Skeletal muscle cell (primary cell): ENCODE measurements around the gene FOXJ3.

Source experiments
- DNase-seq: peaks from one replicate; pipeline ENCODE4 v3.0.0-alpha.2; 2010; ENCODE audit warnings: low read depth
- H3K4me3 ChIP-seq: 2 replicates; pipeline ENCODE4 v1.5.1; 2011; ENCODE audit warnings: low read depth, mild to moderate bottlenecking, control low read depth, low read length, moderate library complexity

Gene FOXJ3

GRCh38 chr1:42176902-42177519, 158.0 kb downstream of the FOXJ3 start:
- DNase-seq = no peak
- no peak overlapping the region for H3K4me3 ChIP-seq

GRCh38 chr1:42175314-42176054, 159.6 kb downstream of the FOXJ3 start:
- no peak overlapping the region for H3K4me3 ChIP-seq
- no peak for DNase-seq

GRCh38 chr1:42173961-42174735, 160.9 kb downstream of the FOXJ3 start:
- no peak overlapping the region for H3K4me3 ChIP-seq
- no peak for DNase-seq

GRCh38 chr1:42173155-42173933, 161.7 kb downstream of the FOXJ3 start:
- no peak for DNase-seq
- no peak overlapping the region for H3K4me3 ChIP-seq

DNA sequence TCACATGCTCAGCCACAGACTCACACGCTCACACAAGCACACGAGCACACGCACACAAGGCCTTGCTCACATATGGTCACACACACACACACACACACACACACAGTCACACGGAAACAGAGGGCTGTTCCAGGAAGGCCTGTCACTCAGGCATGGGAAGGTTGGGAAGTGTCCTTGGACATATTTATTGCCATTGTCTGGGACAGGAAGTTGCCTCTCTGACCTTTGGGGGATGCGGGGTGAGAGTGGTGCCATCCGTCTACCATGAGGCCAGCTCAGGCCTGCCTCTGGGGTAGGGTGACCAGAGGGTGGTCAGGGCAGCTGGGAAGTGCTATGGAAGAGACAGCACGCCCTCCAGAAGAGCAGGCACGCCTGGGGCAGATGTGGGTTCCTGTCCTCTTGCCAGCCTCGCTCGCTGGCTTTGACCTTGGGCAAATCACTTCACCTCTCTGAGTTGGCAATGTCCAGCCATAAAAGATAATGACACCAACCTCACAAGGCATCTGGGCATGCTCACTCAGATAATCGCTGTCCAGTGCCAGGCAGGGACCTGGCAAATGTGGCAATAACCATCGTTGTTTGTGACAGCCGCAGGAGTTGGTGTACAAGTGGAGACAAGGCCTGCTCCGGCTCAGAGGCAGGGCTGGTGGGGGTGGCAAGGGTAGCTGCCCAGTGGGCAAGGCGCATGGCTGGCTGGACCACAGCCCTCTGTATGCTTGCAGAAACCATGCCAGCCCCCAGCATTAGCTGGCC, 162.5 kb downstream of the FOXJ3 start:
- no peak overlapping the region for H3K4me3 ChIP-seq
- DNase-seq = no peak

DNA sequence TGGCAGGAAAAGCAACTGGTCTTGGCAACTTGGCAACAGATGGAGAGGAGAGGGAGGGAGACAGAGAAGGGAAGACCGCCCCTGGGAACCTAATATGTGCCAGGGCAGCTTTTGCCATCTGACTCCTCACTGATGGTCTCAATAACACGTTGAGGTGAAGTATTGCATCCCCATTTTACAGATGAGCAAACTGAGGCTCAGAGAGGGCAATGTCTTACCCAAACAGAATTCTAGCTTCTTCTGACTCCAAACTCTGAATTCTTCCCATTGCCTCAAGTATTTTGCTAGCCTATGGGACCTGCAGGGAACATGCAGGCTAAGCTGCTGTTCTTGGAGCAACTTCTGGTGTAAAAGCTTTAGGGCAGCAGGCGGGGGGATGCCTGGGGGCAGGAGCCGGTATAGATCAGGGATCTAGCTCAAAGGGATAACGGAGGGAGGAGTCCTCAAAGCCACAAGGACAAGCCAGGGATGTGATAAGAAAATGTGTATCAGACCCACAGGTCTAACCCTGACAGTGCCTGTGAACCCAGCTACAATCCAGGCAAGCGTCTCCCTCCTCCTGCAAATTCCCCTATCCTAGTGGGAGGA, 163.3 kb downstream of the FOXJ3 start:
- no peak for DNase-seq
- H3K4me3 ChIP-seq = no peak overlapping the region

GRCh38 chr1:42170779-42171621, 164.0 kb downstream of the FOXJ3 start:
- no peak overlapping the region for H3K4me3 ChIP-seq
- DNase-seq = no peak

DNA sequence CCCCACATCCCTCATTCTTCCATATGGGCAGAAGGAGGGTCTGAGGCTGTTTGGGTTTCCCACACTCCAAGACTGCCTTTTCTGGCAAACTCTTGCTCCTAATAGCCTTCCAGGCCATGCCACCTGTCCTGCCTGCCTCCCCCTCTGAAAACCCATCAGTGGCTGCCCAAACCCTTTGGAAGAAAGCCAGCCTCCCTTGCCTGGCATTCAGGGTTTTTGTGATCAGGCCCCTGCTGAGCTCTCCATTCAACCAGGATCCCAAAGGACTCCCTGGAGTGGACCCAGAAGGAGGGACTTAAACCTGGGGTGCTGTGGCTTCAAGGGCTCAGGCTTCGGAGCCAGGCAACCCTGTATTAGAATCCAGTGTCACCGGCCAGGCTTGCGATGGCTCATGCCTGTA, 166.3 kb downstream of the FOXJ3 start:
- no peak for DNase-seq
- no peak overlapping the region for H3K4me3 ChIP-seq

DNA sequence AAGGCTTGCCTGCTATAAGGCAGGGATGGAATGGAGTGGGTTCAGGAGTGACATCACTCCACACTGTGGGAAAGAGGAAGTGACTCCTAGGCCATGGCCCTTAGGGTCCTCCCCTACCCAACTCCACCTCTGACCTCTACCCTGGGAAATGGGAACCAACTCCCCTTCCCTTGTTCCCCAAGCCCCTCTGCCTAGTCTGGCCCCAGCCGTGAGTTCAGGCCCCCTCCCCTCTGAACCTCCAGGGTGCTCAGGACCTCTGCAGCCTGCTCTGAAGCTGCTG, 166.7 kb downstream of the FOXJ3 start:
- H3K4me3 ChIP-seq = no peak overlapping the region
- DNase-seq = no peak

DNA sequence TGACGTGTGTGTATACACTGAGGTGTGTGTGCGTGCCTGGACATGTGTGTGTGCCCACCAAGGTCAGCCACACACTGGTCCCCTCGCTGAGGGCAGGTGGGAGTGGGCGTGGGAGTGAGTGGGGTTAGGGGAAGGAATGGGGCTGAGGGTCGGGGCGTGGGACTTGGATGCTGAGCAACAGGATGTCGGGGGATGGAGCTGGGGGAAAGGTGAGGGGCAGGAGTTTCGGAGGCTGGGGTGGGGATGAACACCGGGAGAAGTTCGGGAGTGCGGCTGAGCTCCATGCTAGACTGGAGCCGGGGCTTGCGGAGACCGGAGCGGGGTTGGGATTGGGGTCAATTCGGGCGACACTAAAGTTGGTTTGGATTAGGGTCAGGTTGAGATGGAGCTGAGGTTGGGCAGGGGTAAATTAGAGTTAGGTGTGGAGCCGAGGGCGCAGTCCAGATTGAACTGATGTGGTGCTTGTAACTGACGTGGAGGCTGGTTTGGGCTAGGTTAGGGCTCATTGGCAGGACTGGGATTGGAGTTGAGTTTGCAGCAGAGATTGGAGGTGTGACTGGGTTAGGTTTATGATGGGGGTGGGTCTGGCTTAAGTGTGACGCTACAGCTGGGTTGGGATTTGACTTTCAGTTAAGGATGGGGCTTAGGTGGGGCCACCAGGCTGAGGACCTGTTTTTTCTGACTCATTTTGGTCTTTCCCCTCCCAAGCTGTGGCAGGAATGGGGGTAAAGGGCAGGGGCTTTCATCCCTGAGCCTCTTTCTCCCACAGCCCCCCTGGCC, 167.2 kb downstream of the FOXJ3 start:
- DNase-seq = no peak
- no peak overlapping the region for H3K4me3 ChIP-seq

DNA sequence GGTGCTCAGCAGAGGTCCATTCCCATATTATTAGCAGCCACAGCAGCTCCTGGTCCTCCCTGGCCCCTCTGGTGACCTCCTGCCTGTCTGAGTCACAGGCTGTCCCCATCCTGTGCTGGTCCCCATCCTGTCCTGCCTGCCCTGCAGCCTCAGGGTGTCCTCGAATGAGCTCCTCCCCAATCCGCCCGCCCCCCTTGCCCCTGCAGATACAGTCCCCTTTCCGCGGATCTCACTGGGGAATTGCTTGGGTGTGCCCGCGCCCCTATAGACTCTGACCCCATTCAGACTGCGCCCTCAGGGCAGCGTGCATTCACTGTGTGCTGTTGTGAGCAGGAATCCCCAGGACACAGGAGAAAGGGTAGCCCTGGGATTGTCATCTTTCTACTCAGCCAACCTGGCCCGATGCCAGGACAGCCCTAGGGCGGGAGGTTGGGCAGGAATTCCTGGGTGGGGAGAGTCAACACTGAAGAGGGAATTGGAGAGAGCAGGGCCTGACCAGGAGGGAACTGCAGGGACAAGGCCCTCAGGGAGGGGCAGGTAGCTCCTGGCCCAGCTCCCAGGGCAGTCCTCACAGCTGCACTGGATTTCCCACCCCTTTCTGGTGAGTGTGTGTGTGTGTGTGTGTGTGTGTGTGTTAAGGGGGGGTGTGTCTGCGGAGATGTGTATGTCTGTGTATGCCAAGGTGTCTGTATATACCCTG, 169.4 kb downstream of the FOXJ3 start:
- DNase-seq = no peak
- no peak overlapping the region for H3K4me3 ChIP-seq

GRCh38 chr1:42164551-42165420, 170.2 kb downstream of the FOXJ3 start, which contains the start of gene GUCA2A:
Gene GUCA2A, minus strand, starts transcription at chr1:42164745. Its CDS starts 33 bp downstream, at chr1:42164712.
- no peak for DNase-seq
- H3K4me3 ChIP-seq = no peak within 1 kb of the TSS

GRCh38 chr1:42163536-42164503, 171.2 kb downstream of the FOXJ3 start:
- no peak overlapping the region for H3K4me3 ChIP-seq
- no peak for DNase-seq

GRCh38 chr1:42163114-42163513, 171.9 kb downstream of the FOXJ3 start:
- no peak for DNase-seq
- no peak overlapping the region for H3K4me3 ChIP-seq

- no peak for DNase-seq
- H3K4me3 ChIP-seq = no peak overlapping the region
Observed at GRCh38 chr1:42162181-42162580, 172.9 kb downstream of the FOXJ3 start.
